Glutamatergic neuron (in vitro differentiated cells): ENCODE results near the gene CST4. TPM values are rescaled to one million over a fixed set of nuclear protein-coding genes. Genes with fewer than 3 reads are reported as not detected.

Experiments used
- DNase-seq: peaks from one replicate; pipeline ENCODE4 v3.0.0; 2022
- H3K27ac Mint-ChIP-seq: one replicate; pipeline ENCODE4 v1.8.0; 2020; ENCODE audit warnings: mild to moderate bottlenecking, mixed read lengths, inconsistent platforms; ENCODE audit not compliant: unreplicated experiment
- H3K27me3 Mint-ChIP-seq: one replicate; pipeline ENCODE4 v1.8.0; 2020; ENCODE audit warnings: mild to moderate bottlenecking, moderate library complexity, mixed read lengths, inconsistent platforms; ENCODE audit not compliant: unreplicated experiment
- H3K36me3 Mint-ChIP-seq: one replicate; pipeline ENCODE4 v1.8.0; 2020; ENCODE audit warnings: mild to moderate bottlenecking, mixed read lengths, inconsistent platforms; ENCODE audit not compliant: unreplicated experiment
- H3K4me1 Mint-ChIP-seq: one replicate; pipeline ENCODE4 v1.8.0; 2020; ENCODE audit warnings: mild to moderate bottlenecking, low read depth, mixed read lengths, inconsistent platforms; ENCODE audit not compliant: unreplicated experiment
- H3K4me3 Mint-ChIP-seq: one replicate; pipeline ENCODE4 v1.8.0; 2020; ENCODE audit warnings: mild to moderate bottlenecking, mixed read lengths, inconsistent platforms; ENCODE audit not compliant: unreplicated experiment
- H3K9me3 Mint-ChIP-seq: one replicate; pipeline ENCODE4 v1.8.0; 2020; ENCODE audit warnings: mild to moderate bottlenecking, moderate library complexity, mixed read lengths, inconsistent platforms; ENCODE audit not compliant: unreplicated experiment
- CTCF ChIP-seq: fragments of 200-600 bp; sonication (generic); IDR thresholded peaks from one replicate; pipeline ENCODE4 v1.5.0; 2021; ENCODE audit not compliant: partially characterized antibody, unreplicated experiment
- total RNA-seq: library from RNA; stranded (reverse); fragmentation: NEBNext Ultra II Directional; extraction: Animal tissue kit (Norgen Biotek cat#: 25700); gene quantifications from one replicate; pipeline ENCODE4 v1.2.1, GENCODE V29; 2021; ENCODE audit not compliant: unreplicated experiment

CST4 gene
- total RNA-seq, 1 donor from 2014 or later: not detected

- Mint-ChIP-seq H3K4me3 (no peak overlapping the region), H3K27ac (no peak overlapping the region), H3K27me3 (peaks cover 1% of the 10 kb centered on the region), H3K9me3 (no peaks in the 10 kb centered on the region), H3K4me1 (peaks cover 9% of the 10 kb centered on the region), H3K36me3 (peaks cover 5% of the 10 kb centered on the region)
- no peak for DNase-seq
- no peak for TF ChIP-seq CTCF
These were observed 41.5 kb downstream of the CST4 start for GRCh38 chr20:23647346-23647745.

- Mint-ChIP-seq H3K9me3 (no peaks in the 10 kb centered on the region), H3K4me1 (peaks cover 17% of the 10 kb centered on the region), H3K27ac (no peak overlapping the region), H3K36me3 (peaks cover 5% of the 10 kb centered on the region), H3K4me3 (no peak overlapping the region), H3K27me3 (peaks cover 1% of the 10 kb centered on the region)
- no peak for TF ChIP-seq CTCF
- no peak for DNase-seq
These were observed 42.5 kb downstream of the CST4 start for GRCh38 chr20:23646106-23646873.

- H3K9me3 Mint-ChIP-seq: no peaks in the 10 kb centered on the region
- peaks cover 1% of the 10 kb centered on the region for H3K27me3 Mint-ChIP-seq
- no peak overlapping the region for H3K4me3 Mint-ChIP-seq
- TF ChIP-seq CTCF: no peak
- peaks cover 20% of the 10 kb centered on the region for H3K4me1 Mint-ChIP-seq
- DNase-seq: no peak
- peaks cover 5% of the 10 kb centered on the region for H3K36me3 Mint-ChIP-seq
- no peak overlapping the region for H3K27ac Mint-ChIP-seq
These were observed 43.3 kb downstream of the CST4 start for GRCh38 chr20:23645575-23645974.

- no peak overlapping the region for H3K4me3 Mint-ChIP-seq
- H3K27me3 Mint-ChIP-seq: peaks cover 7% of the 10 kb centered on the region
- no peak for TF ChIP-seq CTCF
- DNase-seq: no peak
- H3K4me1 Mint-ChIP-seq: peaks cover 21% of the 10 kb centered on the region
- no peak overlapping the region for H3K27ac Mint-ChIP-seq
- peaks cover 5% of the 10 kb centered on the region for H3K36me3 Mint-ChIP-seq
- H3K9me3 Mint-ChIP-seq: peaks cover 2% of the 10 kb centered on the region
These were observed 44.7 kb downstream of the CST4 start for GRCh38 chr20:23644164-23644563.

- Mint-ChIP-seq H3K27ac (no peak overlapping the region), H3K4me1 (peaks cover 21% of the 10 kb centered on the region), H3K36me3 (peaks cover 5% of the 10 kb centered on the region), H3K27me3 (peaks cover 7% of the 10 kb centered on the region), H3K9me3 (peaks cover 4% of the 10 kb centered on the region), H3K4me3 (no peak overlapping the region)
- no peak for TF ChIP-seq CTCF
- DNase-seq: no peak
These were observed 45.2 kb downstream of the CST4 start for GRCh38 chr20:23643659-23644058.
